ENCODE measurements around the gene FGD3.

The FGD3 gene

GRCh38 chr9:92979283-92980056 is 32.1 kb downstream of the FGD3 start:
- Histone ChIP-seq H3K4me1 (ENCODE audit: control insufficient read depth, insufficient read depth, low read length) (peaks cover 1% of the 10 kb centered on the region; the same call in 1 of the 2 replicates), H3K27me3 (ENCODE audit: control insufficient read depth, insufficient read depth, low read length) (no peaks in the 10 kb centered on the region), H3K36me3 (ENCODE audit: control insufficient read depth, insufficient read depth, low read length) (no peaks in the 10 kb centered on the region), H3K27ac (ENCODE audit: low read depth, low read length) (no peak overlapping the region), H3K9ac (ENCODE audit: low read length) (no peak overlapping the region), H3K4me3 (ENCODE audit: low read depth, low read length) (no peak overlapping the region), H3K9me3 (ENCODE audit: control insufficient read depth, insufficient read depth, low read depth, low read length) (peaks cover 47% of the 10 kb centered on the region)

DNA sequence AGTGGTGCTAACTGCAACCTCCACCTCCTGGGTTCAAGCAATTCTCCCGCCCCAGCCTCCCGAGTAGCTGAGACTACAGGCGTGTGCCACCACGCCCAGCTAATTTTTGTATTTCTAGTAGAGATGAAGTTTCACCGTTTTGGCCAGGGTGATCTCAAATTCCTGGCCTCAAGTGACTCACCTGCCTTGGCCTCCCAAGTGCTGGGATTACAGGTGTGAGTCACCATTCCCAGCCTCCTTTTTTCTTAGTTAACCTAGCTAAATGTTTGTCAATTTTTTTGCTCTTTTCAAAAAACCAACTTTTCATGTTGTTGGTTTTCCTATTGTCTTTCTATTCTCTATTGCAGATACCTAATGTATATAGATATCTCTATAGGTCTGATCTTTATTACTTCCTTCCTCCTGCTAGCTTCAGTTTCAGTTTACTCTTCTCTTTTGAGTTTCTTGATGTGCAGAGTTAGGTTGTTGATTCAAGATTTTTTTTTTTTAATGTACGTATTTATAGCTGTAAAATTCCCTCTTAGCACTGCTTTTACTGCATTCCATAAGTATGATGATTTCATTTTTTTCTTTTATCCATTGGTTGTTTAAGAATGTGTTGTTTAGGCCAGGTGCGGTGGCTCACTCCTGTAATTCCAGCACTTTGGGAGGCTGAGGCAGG is 32.9 kb downstream of the FGD3 start:
- Histone ChIP-seq H3K36me3 (ENCODE audit: control insufficient read depth, insufficient read depth, low read length) (peaks cover 3% of the 10 kb centered on the region; the same call in 1 of the 2 replicates), H3K4me1 (ENCODE audit: control insufficient read depth, insufficient read depth, low read length) (no peaks in the 10 kb centered on the region)

DNA sequence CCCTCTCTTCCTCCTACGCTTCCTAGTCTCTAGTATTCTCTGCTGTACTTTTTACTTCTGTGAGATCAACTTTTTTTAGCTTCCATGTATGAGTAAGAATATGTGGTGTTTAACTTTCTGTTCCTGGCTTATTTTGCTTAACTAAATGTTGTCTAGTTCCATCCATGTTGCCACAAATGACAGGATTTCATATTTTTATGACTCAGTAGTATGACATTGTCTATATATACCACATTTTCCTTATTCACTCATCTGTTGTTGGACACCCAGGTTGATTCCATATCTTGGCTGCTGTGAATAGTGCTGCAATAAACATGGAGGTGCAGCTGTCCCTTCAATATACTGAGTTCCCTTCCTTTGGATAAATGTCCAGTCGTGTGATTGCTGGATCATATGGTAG is 34.8 kb downstream of the FGD3 start:
- no peaks in the 10 kb centered on the region for H3K4me1 ChIP-seq (ENCODE audit: control insufficient read depth, insufficient read depth, low read length)
- no peak overlapping the region for H3K27ac ChIP-seq (ENCODE audit: low read depth, low read length)
- peaks cover 3% of the 10 kb centered on the region; the same call in 1 of the 2 replicates for H3K36me3 ChIP-seq (ENCODE audit: control insufficient read depth, insufficient read depth, low read length)
- H3K9ac ChIP-seq (ENCODE audit: low read length), result no peak overlapping the region
- peaks cover 72% of the 10 kb centered on the region for H3K9me3 ChIP-seq (ENCODE audit: control insufficient read depth, insufficient read depth, low read depth, low read length)
- no peak overlapping the region for H3K4me3 ChIP-seq (ENCODE audit: low read depth, low read length)
- no peaks in the 10 kb centered on the region for H3K27me3 ChIP-seq (ENCODE audit: control insufficient read depth, insufficient read depth, low read length)

More for the DNA sequence above, 32.9 kb downstream of the FGD3 start:
- peaks cover 55% of the 10 kb centered on the region for H3K9me3 ChIP-seq (ENCODE audit: control insufficient read depth, insufficient read depth, low read depth, low read length)
- H3K27me3 ChIP-seq (ENCODE audit: control insufficient read depth, insufficient read depth, low read length), result no peaks in the 10 kb centered on the region
- H3K9ac ChIP-seq (ENCODE audit: low read length), result no peak overlapping the region
- H3K4me3 ChIP-seq (ENCODE audit: low read depth, low read length), result no peak overlapping the region
- H3K27ac ChIP-seq (ENCODE audit: low read depth, low read length), result no peak overlapping the region

DNA sequence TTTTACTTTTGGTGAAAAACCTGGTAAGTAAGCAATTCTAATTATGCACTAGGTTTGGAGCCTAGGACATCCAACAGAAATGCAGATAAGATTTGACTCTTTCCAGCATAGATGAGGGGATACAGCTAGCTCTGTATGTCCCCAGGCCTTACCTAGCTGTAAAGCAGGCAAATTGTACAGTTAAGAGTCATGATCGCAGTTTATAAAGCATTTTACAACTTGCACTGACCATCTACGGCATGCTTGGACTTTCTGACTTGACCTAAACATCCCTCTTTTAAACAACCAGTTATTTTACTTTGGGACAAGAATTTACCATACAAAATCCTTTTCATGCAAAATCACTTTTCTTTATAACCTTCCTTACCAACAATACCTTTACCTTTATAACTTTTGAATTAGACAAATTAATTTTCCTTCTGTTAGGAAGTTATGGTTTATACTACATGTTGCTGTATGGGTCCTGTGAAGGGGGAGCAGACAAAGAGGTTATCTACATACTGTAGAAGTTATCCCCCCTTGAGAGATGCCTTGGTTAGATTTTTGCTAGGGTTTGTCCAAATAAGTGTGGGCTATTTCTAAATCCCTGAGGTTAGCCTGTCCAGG is 36.8 kb downstream of the FGD3 start:
- Histone ChIP-seq H3K27me3 (ENCODE audit: control insufficient read depth, insufficient read depth, low read length) (no peaks in the 10 kb centered on the region), H3K27ac (ENCODE audit: low read depth, low read length) (no peak overlapping the region), H3K9ac (ENCODE audit: low read length) (no peak overlapping the region), H3K9me3 (ENCODE audit: control insufficient read depth, insufficient read depth, low read depth, low read length) (peaks cover 89% of the 10 kb centered on the region), H3K4me1 (ENCODE audit: control insufficient read depth, insufficient read depth, low read length) (peaks cover 6% of the 10 kb centered on the region; the same call in 1 of the 2 replicates), H3K4me3 (ENCODE audit: low read depth, low read length) (no peak overlapping the region), H3K36me3 (ENCODE audit: control insufficient read depth, insufficient read depth, low read length) (peaks cover 3% of the 10 kb centered on the region; the same call in 1 of the 2 replicates)

DNA sequence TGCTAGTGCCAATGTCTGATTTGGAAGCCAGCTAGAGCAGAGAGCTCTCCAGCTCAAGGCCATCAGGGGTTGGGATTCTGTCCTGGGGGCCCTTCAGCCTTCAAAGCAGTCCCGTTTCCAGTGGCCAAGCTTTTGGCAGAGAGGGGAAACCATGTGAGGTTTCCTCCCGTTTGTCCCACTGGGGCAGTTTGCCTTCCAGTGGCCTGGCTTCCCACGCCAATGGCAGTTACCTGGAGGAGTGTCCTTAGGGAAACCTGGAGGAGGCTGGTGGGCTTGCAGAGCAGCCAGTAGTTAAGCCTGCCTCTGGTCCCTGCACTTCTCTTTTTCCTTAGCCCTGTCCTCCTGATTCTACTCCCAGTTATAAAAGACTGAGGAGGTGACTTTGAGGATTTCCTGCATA is 37.7 kb downstream of the FGD3 start:
- H3K9me3 ChIP-seq (ENCODE audit: control insufficient read depth, insufficient read depth, low read depth, low read length), result peaks cover 84% of the 10 kb centered on the region
- peaks cover 6% of the 10 kb centered on the region; the same call in 1 of the 2 replicates for H3K4me1 ChIP-seq (ENCODE audit: control insufficient read depth, insufficient read depth, low read length)
- H3K36me3 ChIP-seq (ENCODE audit: control insufficient read depth, insufficient read depth, low read length), result peaks cover 3% of the 10 kb centered on the region; the same call in 1 of the 2 replicates
- H3K27me3 ChIP-seq (ENCODE audit: control insufficient read depth, insufficient read depth, low read length), result no peaks in the 10 kb centered on the region
- H3K9ac ChIP-seq (ENCODE audit: low read length), result no peak overlapping the region
- H3K4me3 ChIP-seq (ENCODE audit: low read depth, low read length), result no peak overlapping the region
- no peak overlapping the region for H3K27ac ChIP-seq (ENCODE audit: low read depth, low read length)

DNA sequence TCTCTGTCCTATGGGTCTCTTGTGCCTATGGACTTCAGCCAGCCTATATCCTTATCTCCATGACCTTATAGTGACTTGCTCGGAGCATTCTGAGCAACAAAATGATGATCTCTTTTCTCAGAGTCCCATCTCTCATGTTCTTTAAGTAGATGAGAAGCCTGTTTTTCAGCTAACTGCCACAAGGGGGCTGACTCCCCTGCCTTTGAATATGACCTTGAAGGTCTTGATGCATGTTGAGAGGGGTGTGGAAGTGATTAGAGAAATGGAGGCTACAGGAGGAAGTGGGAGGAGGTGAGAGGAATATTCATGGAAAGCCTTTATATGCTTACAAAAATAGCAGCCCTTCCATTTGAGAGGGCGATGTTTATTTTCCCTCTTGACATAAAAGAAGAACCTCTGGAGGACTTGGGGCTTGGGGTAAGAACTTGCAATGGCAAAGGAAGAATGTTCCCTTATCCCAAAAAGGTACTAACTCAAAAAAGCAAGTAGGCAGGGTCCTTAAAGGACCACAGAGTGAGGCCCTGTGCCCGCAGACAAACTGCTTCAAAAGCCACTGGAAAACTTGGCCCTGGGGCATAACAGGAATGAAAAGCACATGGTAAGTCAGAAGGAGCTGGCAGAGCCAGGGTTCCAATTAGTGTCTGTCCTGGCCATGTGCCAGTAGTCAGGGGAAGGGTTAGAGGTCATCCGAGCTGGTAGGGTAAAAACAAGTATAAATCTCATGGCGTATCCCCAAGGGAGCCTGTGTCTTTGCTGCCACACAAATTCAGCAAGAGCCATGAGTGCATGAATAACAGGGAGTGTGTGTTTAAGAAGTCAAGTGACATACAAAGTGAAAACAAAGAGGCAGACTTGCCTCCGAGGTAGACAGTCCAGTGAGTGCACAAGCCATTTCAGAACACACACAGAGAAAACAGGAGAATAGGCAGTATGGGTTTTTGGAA is 39.1 kb downstream of the FGD3 start:
- H3K9me3 ChIP-seq (ENCODE audit: control insufficient read depth, insufficient read depth, low read depth, low read length), result peaks cover 71% of the 10 kb centered on the region
- H3K4me1 ChIP-seq (ENCODE audit: control insufficient read depth, insufficient read depth, low read length), result peaks cover 9% of the 10 kb centered on the region; the same call in 1 of the 2 replicates
- H3K4me3 ChIP-seq (ENCODE audit: low read depth, low read length), result no peak overlapping the region
- no peak overlapping the region for H3K27ac ChIP-seq (ENCODE audit: low read depth, low read length)
- peaks cover 3% of the 10 kb centered on the region; the same call in 1 of the 2 replicates for H3K36me3 ChIP-seq (ENCODE audit: control insufficient read depth, insufficient read depth, low read length)
- H3K27me3 ChIP-seq (ENCODE audit: control insufficient read depth, insufficient read depth, low read length), result no peaks in the 10 kb centered on the region
- H3K9ac ChIP-seq (ENCODE audit: low read length), result no peak overlapping the region

DNA sequence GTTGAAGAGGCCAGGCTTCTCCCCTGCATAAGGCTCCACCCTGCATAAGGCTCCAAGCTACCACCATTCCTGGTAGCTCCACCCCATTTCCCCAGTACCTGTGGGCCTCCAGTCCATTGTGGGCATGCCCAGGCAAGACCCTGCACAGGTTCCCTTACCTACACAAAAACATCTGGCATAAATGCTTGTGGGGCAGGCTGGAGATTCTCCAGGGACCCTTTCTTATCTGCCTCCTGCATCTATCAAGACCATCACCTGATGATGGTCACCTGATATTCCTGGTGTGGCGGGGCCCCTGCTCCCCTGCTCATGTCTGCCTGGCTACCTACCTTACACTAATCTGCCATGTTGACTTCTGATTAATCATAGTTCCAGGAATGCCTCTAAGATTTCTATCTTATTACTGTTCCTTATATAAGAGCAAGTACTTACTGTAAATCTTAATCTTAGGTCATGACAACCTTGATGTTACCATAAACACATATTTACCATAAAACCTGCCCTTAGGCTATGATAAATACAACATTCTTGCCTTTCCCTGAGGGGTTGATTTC is 41.0 kb downstream of the FGD3 start:
- Histone ChIP-seq H3K4me1 (ENCODE audit: control insufficient read depth, insufficient read depth, low read length) (peaks cover 9% of the 10 kb centered on the region; the same call in 1 of the 2 replicates), H3K27ac (ENCODE audit: low read depth, low read length) (peak overlapping the region; percentile 91)

DNA sequence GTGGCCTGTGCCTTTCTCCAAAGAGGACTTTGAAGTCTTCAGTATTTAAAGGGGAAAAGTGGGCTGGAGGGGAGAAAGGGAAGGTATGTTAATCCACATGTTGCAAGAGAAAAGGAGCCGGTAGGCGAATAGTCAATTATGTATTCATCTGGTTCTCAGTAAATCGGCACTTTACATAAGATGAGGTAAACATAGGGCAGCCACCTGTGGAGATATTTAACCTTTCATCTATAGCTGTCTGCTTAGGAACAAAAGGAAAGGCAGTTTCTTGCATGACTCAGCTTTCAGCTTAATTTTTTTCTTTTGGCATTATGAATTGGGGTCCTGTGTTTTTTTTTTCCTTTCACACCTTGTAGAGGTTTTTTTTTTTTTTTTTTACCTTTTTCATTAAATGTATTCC is 42.2 kb downstream of the FGD3 start:
- peaks cover 3% of the 10 kb centered on the region; the same call in 1 of the 2 replicates for H3K36me3 ChIP-seq (ENCODE audit: control insufficient read depth, insufficient read depth, low read length)

More for the DNA sequence above, 41.0 kb downstream of the FGD3 start:
- peaks cover 66% of the 10 kb centered on the region for H3K9me3 ChIP-seq (ENCODE audit: control insufficient read depth, insufficient read depth, low read depth, low read length)
- 0 out of 2 replicates have a peak overlapping the region, but pooled peaks have one; percentile 4 for H3K4me3 ChIP-seq (ENCODE audit: low read depth, low read length)
- peak overlapping the region; percentile 53 for H3K9ac ChIP-seq (ENCODE audit: low read length)
- no peaks in the 10 kb centered on the region for H3K27me3 ChIP-seq (ENCODE audit: control insufficient read depth, insufficient read depth, low read length)
- peaks cover 3% of the 10 kb centered on the region; the same call in 1 of the 2 replicates for H3K36me3 ChIP-seq (ENCODE audit: control insufficient read depth, insufficient read depth, low read length)

GRCh38 chr9:92990461-92990860 is 43.1 kb downstream of the FGD3 start:
- H3K36me3 ChIP-seq (ENCODE audit: control insufficient read depth, insufficient read depth, low read length), result no peaks in the 10 kb centered on the region
- peaks cover 9% of the 10 kb centered on the region; the same call in 1 of the 2 replicates for H3K4me1 ChIP-seq (ENCODE audit: control insufficient read depth, insufficient read depth, low read length)
- no peaks in the 10 kb centered on the region for H3K27me3 ChIP-seq (ENCODE audit: control insufficient read depth, insufficient read depth, low read length)
- H3K9me3 ChIP-seq (ENCODE audit: control insufficient read depth, insufficient read depth, low read depth, low read length), result peaks cover 44% of the 10 kb centered on the region
- peak overlapping the region; percentile 82; the same call in 1 of the 2 replicates for H3K27ac ChIP-seq (ENCODE audit: low read depth, low read length)
- H3K9ac ChIP-seq (ENCODE audit: low read length), result no peak overlapping the region
- no peak overlapping the region for H3K4me3 ChIP-seq (ENCODE audit: low read depth, low read length)

More for the DNA sequence above, 42.2 kb downstream of the FGD3 start:
- H3K9me3 ChIP-seq (ENCODE audit: control insufficient read depth, insufficient read depth, low read depth, low read length), result peaks cover 53% of the 10 kb centered on the region
- H3K4me1 ChIP-seq (ENCODE audit: control insufficient read depth, insufficient read depth, low read length), result peaks cover 9% of the 10 kb centered on the region; the same call in 1 of the 2 replicates
- no peak overlapping the region for H3K4me3 ChIP-seq (ENCODE audit: low read depth, low read length)
- no peaks in the 10 kb centered on the region for H3K27me3 ChIP-seq (ENCODE audit: control insufficient read depth, insufficient read depth, low read length)
- peak overlapping the region; percentile 82 for H3K27ac ChIP-seq (ENCODE audit: low read depth, low read length)
- H3K9ac ChIP-seq (ENCODE audit: low read length), result no peak overlapping the region

- H3K4me1 ChIP-seq (ENCODE audit: control insufficient read depth, insufficient read depth, low read length), result peaks cover 9% of the 10 kb centered on the region; the same call in 1 of the 2 replicates
- H3K36me3 ChIP-seq (ENCODE audit: control insufficient read depth, insufficient read depth, low read length), result no peaks in the 10 kb centered on the region
- H3K9me3 ChIP-seq (ENCODE audit: control insufficient read depth, insufficient read depth, low read depth, low read length), result peaks cover 26% of the 10 kb centered on the region
- H3K9ac ChIP-seq (ENCODE audit: low read length), result no peak overlapping the region
- H3K4me3 ChIP-seq (ENCODE audit: low read depth, low read length), result no peak overlapping the region
- no peaks in the 10 kb centered on the region for H3K27me3 ChIP-seq (ENCODE audit: control insufficient read depth, insufficient read depth, low read length)
- H3K27ac ChIP-seq (ENCODE audit: low read depth, low read length), result peak overlapping the region; percentile 7; the same call in 1 of the 2 replicates
These were observed 45.2 kb downstream of the FGD3 start for GRCh38 chr9:92992549-92992948.
